HepG2 (cell line): ENCODE measurements around the gene GADD45B. TPM values are rescaled to one million over a fixed set of nuclear protein-coding genes. Genes with fewer than 3 reads are reported as not detected.

Source experiments
- CHD2 ChIP-seq: IDR thresholded peaks from 2 replicates; pipeline ENCODE4 v1.6.1; 2011; ENCODE audit warnings: low read depth, low read length, improper control_type of control experiment
- HCFC1 ChIP-seq: fragments of 150-350 bp; IDR thresholded peaks from 2 replicates; pipeline ENCODE4 v1.6.1; 2014; ENCODE audit warnings: low read depth, low read length
- NFKBIZ ChIP-seq: IDR thresholded peaks from 2 replicates; pipeline ENCODE4 v1.6.1; 2018; ENCODE audit warnings: missing genetic modification reagents, missing compliant biosample characterization
- RXRB ChIP-seq: IDR thresholded peaks from 2 replicates; pipeline ENCODE4 v1.6.1; 2016; ENCODE audit warnings: borderline replicate concordance, missing genetic modification reagents, missing compliant biosample characterization
- ZIK1 ChIP-seq: sonication (generic); formaldehyde crosslinking; IDR thresholded peaks from 2 replicates; pipeline ENCODE4 v1.5.0; 2020; ENCODE audit warnings: mild to moderate bottlenecking, low read depth, missing genetic modification reagents, borderline replicate concordance
- ZNF281 ChIP-seq: sonication (generic); formaldehyde crosslinking; IDR thresholded peaks from 2 replicates; pipeline ENCODE4 v1.4.0; 2020; ENCODE audit warnings: missing genetic modification reagents, borderline replicate concordance
- ZXDC ChIP-seq: sonication (generic); formaldehyde crosslinking; IDR thresholded peaks from 2 replicates; pipeline ENCODE4 v1.5.0; 2020; ENCODE audit warnings: mild to moderate bottlenecking, missing genetic modification reagents
- polyA plus RNA-seq, 8 experiments: library from polyadenylated mRNA; depleted of rRNA in 3 of 8; stranded (reverse) in 7 of 8; unstranded in 1 of 8; fragments of >200 nt; fragmentation: Illumina TruSeq in 4 of 8; extraction: Trizol in 4 of 8; gene quantifications; 2 replicates each; pipeline versions ENCODE4 v1.2.1 to v1.2.3, GENCODE V29; 2011 to 2016; ENCODE audit warnings: low read depth in 4 of 8, missing spikeins in 1 of 8, mixed read lengths in 1 of 8; ENCODE audit not compliant: insufficient read depth in 1 of 8
- total RNA-seq, 5 experiments: library from RNA; depleted of rRNA; stranded (reverse); fragments of >200 nt; fragmentation: Illumina TruSeq; extraction: Trizol; gene quantifications; 2 replicates each; pipeline ENCODE4 v1.2.3, GENCODE V29; 2016; ENCODE audit warnings: low read depth in 1 of 5
- TF ChIP-seq, protein P1 (sequence below): sonication (generic); formaldehyde crosslinking; IDR thresholded peaks from 2 replicates; pipeline ENCODE4 v1.4.0; 2020; ENCODE audit warnings: mild to moderate bottlenecking, low read depth, missing genetic modification reagents
- TF ChIP-seq, protein P2 (sequence below): sonication (generic); formaldehyde crosslinking; IDR thresholded peaks from 2 replicates; pipeline ENCODE4 v1.4.0; 2020; ENCODE audit warnings: missing genetic modification reagents
- TF ChIP-seq, protein P3 (sequence below), 2 experiments: sonication (generic) in 1 of 2; formaldehyde crosslinking in 1 of 2; IDR thresholded peaks; 2 replicates each; pipeline versions ENCODE4 v1.4.0 to v1.6.1; 2016 to 2020; ENCODE audit warnings: borderline replicate concordance in 1 of 2, low read depth in 1 of 2, mild to moderate bottlenecking in 1 of 2, missing genetic modification reagents in 1 of 2
- TF ChIP-seq, protein P4 (sequence below): IDR thresholded peaks from 2 replicates; pipeline ENCODE4 v1.6.1; 2016; ENCODE audit warnings: missing compliant biosample characterization, missing genetic modification reagents, borderline replicate concordance

The GADD45B gene
- total and polyA plus RNA-seq, 2 of the 13 experiments (the other 11 are each of a cell fraction or from before 2014, with no cell fraction given), result 4.6 to 34.1 TPM

DNA sequence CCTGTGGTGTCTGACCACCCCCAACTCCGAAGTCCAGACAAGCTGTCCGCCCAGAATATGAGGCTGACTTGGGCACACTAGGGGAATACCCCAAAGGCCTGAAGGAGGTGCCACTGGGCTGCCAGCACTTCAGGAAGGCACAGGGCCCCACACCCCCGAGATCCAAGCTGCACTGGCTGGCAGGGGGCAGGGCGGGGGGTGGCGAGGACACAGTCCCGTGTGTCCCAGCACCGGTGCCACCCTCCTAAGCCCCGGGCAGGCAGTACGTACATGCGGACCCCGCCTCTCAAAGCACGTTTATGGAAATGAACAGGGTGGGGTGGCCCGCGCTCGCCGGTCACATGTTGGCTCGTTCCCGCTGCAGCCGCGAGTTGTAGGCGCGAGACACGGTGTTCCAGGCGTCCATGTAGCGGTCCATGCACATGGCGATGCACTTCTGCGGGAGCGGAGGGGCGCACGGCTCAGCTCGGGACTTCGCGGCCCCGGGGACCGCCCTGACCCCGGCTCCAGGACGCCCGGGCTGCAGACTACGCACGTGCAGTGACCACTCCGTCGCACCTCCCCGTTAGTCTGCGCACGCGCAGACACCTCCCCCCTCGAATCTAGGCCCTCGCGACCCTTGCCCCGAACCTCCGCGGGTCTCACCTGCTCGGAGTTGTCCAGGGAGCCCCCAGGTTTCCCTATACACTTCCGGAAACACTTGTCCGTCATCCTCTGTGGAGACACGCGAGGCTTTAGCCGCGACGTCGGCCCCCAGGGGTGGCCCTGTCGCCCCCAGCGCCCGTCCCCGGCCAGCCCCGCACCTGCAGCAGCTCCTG, 49.1 kb upstream of the GADD45B start (continued):
- TF ChIP-seq ZNF281 (CRISPR knock-in tag) (peak; percentile 26; the same call in 1 of the 2 replicates), CHD2 (peak; percentile 57; the same call in 1 of the 2 replicates), ZXDC (peak; percentile 57; the same call in 1 of the 2 replicates), ZIK1 (CRISPR knock-in tag) (0 out of 2 replicates have a peak, but pooled peaks have one; percentile 18), HCFC1 (no peak), RXRB (0 out of 2 replicates have a peak, but pooled peaks have one; percentile 9), NFKBIZ (0 out of 2 replicates have a peak, but pooled peaks have one; percentile 22)
- TF ChIP-seq, protein P1, sequence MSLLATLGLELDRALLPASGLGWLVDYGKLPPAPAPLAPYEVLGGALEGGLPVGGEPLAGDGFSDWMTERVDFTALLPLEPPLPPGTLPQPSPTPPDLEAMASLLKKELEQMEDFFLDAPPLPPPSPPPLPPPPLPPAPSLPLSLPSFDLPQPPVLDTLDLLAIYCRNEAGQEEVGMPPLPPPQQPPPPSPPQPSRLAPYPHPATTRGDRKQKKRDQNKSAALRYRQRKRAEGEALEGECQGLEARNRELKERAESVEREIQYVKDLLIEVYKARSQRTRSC (CRISPR knock-in tag), result peak; percentile 52; the same call in 1 of the 2 replicates
- TF ChIP-seq, protein P2, sequence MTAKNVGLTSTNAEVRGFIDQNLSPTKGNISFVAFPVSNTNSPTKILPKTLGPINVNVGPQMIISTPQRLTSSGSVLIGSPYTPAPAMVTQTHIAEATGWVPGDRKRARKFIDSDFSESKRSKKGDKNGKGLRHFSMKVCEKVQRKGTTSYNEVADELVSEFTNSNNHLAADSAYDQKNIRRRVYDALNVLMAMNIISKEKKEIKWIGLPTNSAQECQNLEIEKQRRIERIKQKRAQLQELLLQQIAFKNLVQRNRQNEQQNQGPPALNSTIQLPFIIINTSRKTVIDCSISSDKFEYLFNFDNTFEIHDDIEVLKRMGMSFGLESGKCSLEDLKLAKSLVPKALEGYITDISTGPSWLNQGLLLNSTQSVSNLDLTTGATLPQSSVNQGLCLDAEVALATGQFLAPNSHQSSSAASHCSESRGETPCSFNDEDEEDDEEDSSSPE (CRISPR knock-in tag), result no peak; the same call in none of the 2 replicates
- TF ChIP-seq, protein P3, sequence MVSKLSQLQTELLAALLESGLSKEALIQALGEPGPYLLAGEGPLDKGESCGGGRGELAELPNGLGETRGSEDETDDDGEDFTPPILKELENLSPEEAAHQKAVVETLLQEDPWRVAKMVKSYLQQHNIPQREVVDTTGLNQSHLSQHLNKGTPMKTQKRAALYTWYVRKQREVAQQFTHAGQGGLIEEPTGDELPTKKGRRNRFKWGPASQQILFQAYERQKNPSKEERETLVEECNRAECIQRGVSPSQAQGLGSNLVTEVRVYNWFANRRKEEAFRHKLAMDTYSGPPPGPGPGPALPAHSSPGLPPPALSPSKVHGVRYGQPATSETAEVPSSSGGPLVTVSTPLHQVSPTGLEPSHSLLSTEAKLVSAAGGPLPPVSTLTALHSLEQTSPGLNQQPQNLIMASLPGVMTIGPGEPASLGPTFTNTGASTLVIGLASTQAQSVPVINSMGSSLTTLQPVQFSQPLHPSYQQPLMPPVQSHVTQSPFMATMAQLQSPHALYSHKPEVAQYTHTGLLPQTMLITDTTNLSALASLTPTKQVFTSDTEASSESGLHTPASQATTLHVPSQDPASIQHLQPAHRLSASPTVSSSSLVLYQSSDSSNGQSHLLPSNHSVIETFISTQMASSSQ (IDR thresholded peaks at IDR 0.05; ENCODE audit: low read depth), result no peak
- TF ChIP-seq, protein P3 (CRISPR knock-in tag; IDR thresholded peaks at IDR 0.05; ENCODE audit: borderline replicate concordance), result no peak
- TF ChIP-seq, protein P4, sequence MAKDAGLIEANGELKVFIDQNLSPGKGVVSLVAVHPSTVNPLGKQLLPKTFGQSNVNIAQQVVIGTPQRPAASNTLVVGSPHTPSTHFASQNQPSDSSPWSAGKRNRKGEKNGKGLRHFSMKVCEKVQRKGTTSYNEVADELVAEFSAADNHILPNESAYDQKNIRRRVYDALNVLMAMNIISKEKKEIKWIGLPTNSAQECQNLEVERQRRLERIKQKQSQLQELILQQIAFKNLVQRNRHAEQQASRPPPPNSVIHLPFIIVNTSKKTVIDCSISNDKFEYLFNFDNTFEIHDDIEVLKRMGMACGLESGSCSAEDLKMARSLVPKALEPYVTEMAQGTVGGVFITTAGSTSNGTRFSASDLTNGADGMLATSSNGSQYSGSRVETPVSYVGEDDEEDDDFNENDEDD (CRISPR knock-in tag), result peak; percentile 71
